A673 (cell line): ENCODE measurements around the gene STARD7. TPM values are rescaled to one million over a fixed set of nuclear protein-coding genes. Genes with fewer than 3 reads are reported as not detected.

Experiments used
- BruUV-seq: library from RNA; stranded (reverse); fragments of 400-500 nt; replicated peaks from 2 replicates; lab custom pipeline; 2021; lab: Mats Ljungman, UMichigan
- CTCF ChIA-PET: fragments of 300-600 bp; sonication (Branson Sonifier 250); formaldehyde crosslinking; loops from one replicate; lab custom pipeline; 2022; ENCODE audit warnings: antibody characterized with exemption; lab: Charles Lee
- POLR2A ChIA-PET: fragments of 300-600 bp; sonication (Branson Sonifier 250); formaldehyde crosslinking; loops from one replicate; lab custom pipeline; 2022; ENCODE audit warnings: antibody characterized with exemption; ENCODE audit not compliant: low non-redundant PET; lab: Charles Lee
- DNase-seq: peaks from one replicate; pipeline ENCODE4 v3.0.0-alpha.2; 2015; ENCODE audit warnings: low spot score
- H3K27ac ChIP-seq: fragments of 200-600 bp; sonication (generic); 2 replicates; pipeline ENCODE4 v1.5.1; 2016; ENCODE audit warnings: mixed run types, low read depth, mild to moderate bottlenecking, mixed read lengths, antibody characterized with exemption, low read length; ENCODE audit not compliant: poor library complexity, severe bottlenecking
- H3K27me3 ChIP-seq: fragments of 200-600 bp; sonication (generic); replicated peaks from 2 replicates; pipeline ENCODE4 v1.6.1; 2017; ENCODE audit warnings: mixed run types, low read depth, mild to moderate bottlenecking, mixed read lengths, antibody characterized with exemption, low read length; ENCODE audit not compliant: insufficient read depth, poor library complexity
- H3K36me3 ChIP-seq: fragments of 200-600 bp; sonication (generic); 2 replicates; pipeline ENCODE4 v1.6.1; 2016; ENCODE audit warnings: mixed run types, mild to moderate bottlenecking, mixed read lengths, antibody characterized with exemption, low read length; ENCODE audit not compliant: insufficient read depth, poor library complexity, severe bottlenecking
- H3K4me1 ChIP-seq: fragments of 200-600 bp; sonication (generic); 2 replicates; pipeline ENCODE4 v1.6.1; 2017; ENCODE audit warnings: mixed run types, mild to moderate bottlenecking, mixed read lengths, antibody characterized with exemption, low read length; ENCODE audit not compliant: insufficient read depth, poor library complexity, severe bottlenecking
- H3K4me3 ChIP-seq: fragments of 200-600 bp; sonication (generic); 2 replicates; pipeline ENCODE4 v1.5.1; 2016; ENCODE audit warnings: low read depth, mixed run types, mild to moderate bottlenecking, mixed read lengths, low read length; ENCODE audit not compliant: poor library complexity, severe bottlenecking
- H3K9me3 ChIP-seq: fragments of 200-600 bp; sonication (generic); 2 replicates; pipeline ENCODE4 v1.6.1; 2016; ENCODE audit warnings: mixed run types, low read depth, mild to moderate bottlenecking, mixed read lengths, antibody characterized with exemption, low read length; ENCODE audit not compliant: poor library complexity, severe bottlenecking
- CTCF ChIP-seq: fragments of 300-800, 200-600 bp; sonication (generic); conservative IDR thresholded peaks from 2 replicates; pipeline ENCODE4 v1.5.1; 2017; ENCODE audit warnings: low read depth, mild to moderate bottlenecking, antibody characterized with exemption, low read length, moderate library complexity, mixed read lengths
- EZH2 ChIP-seq: fragments of 200-600 bp; sonication (generic); IDR thresholded peaks from 2 replicates; pipeline ENCODE4 v1.6.1; 2017; ENCODE audit warnings: borderline replicate concordance, low read depth, mild to moderate bottlenecking, mixed read lengths, antibody characterized with exemption, low read length; ENCODE audit not compliant: poor library complexity, severe bottlenecking
- intact Hi-C: fragments of 100-400 bp; cut with micrococcal nuclease; formaldehyde crosslinking; loops from one replicate; pipeline ENCODE4 v1.10.0; 2022; ENCODE audit not compliant: unreplicated experiment
- total RNA-seq: library from RNA; stranded (reverse); gene quantifications from 2 replicates; pipeline ENCODE4 v1.2.3, GENCODE V29; 2021

Gene STARD7
- total RNA-seq, 1 experiment from 2014 or later = 201 TPM

GRCh38 chr2:96135171-96135570 lies 73.5 kb downstream of the STARD7 start:
- no peak for DNase-seq
- Histone ChIP-seq H3K4me1 (no peaks in the 10 kb centered on the region), H3K27ac (no peak overlapping the region), H3K9me3 (no peaks in the 10 kb centered on the region), H3K27me3 (no peaks in the 10 kb centered on the region), H3K4me3 (no peak overlapping the region), H3K36me3 (no peaks in the 10 kb centered on the region)
- intact Hi-C loops = no loop called here
- no TSS peak for BruUV-seq
- ChIA-PET POLR2A (no interaction called here), CTCF (no interaction called here)
- no peak for TF ChIP-seq EZH2
- no peak for TF ChIP-seq CTCF

Other genes starting within 250 kb of the STARD7 start
- gene ANKRD36C, start 217.0 kb downstream of the STARD7 start, total RNA-seq = 30.1 and 35.7 TPM in 2 replicates
- gene GPAT2, start 173.9 kb downstream of the STARD7 start, total RNA-seq = not detected in 2 replicates
- 0.11 TPM in 1 of 2 replicates, not detected in the other for gene ADRA2B, start 92.3 kb downstream of the STARD7 start, total RNA-seq
- not detected in 2 replicates for gene ASTL, start 70.3 kb downstream of the STARD7 start, total RNA-seq
- gene DUSP2, start 63.4 kb downstream of the STARD7 start, total RNA-seq = 0.50 and 1.4 TPM in 2 replicates
- gene TMEM127, start 57.2 kb upstream of the STARD7 start, total RNA-seq = 23.6 and 25.5 TPM in 2 replicates
- 76.8 and 79.7 TPM in 2 replicates for gene CIAO1, start 57.4 kb upstream of the STARD7 start, total RNA-seq
- gene SNRNP200, start 96.7 kb upstream of the STARD7 start, total RNA-seq = 202 and 208 TPM in 2 replicates
- gene ITPRIPL1, start 116.5 kb upstream of the STARD7 start, total RNA-seq = 23.5 and 23.9 TPM in 2 replicates
- gene NCAPH, start 126.9 kb upstream of the STARD7 start, total RNA-seq = 87.6 and 102 TPM in 2 replicates